ENCODE data around the gene CNOT1. TPM values are rescaled to one million over a fixed set of nuclear protein-coding genes. Genes with fewer than 3 reads are reported as not detected.

The CNOT1 gene
- polyA plus RNA-seq, 1 donor from 2014 or later = 66.2 TPM

DNA sequence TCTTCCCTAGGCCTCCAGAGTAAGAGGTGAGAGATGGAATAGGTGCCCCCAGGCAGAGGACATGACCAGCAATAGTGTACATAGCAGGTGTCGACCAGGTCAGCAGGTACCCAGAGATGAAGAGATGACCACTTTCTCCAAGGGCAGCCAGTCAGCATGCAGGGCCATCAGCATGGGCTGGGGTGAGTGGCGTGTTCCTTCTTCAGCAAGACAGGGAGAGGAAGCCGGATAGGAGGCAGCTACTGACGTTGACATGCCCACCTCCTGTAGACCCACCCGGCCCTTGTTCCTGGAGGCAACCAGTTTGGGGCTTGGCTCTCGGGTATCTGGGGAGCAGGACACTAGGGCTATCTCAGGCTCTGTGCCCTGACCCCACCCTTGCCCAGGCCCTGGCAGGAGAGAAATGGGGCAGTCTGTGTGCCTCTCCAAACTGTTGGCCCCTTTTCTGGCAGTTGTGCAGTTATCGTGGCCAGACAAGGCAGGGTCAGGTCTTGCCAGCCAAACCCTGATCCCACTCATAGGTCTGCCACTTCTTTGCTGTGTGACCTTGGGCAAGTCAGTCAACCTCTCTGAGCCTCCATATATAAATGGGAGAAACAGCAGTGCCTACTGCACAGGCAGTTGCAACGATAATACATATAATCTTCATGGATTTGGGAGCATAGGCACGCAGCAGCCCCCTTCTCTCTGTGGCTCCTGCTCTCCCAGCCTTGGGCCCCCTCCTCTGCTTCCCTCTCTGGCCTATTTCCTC, 131.1 kb downstream of the CNOT1 start:
- peaks cover 25% of the 10 kb centered on the region for H3F3A ChIP-seq (ENCODE audit: insufficient read depth, low read length, poor library complexity, severe bottlenecking)
- H2AFZ ChIP-seq (ENCODE audit: low read depth, low read length) = no peak overlapping the region
- no peaks in the 10 kb centered on the region for H3K9me3 ChIP-seq (ENCODE audit: low read length)
- no peaks in the 10 kb centered on the region for H3K36me3 ChIP-seq (ENCODE audit: insufficient read depth, low read length)
- H3K27ac ChIP-seq (ENCODE audit: low read length) = peak overlapping the region; percentile 100
- TF ChIP-seq POLR2AphosphoS5 (IDR thresholded peaks at IDR 0.05) (no peak), EP300 (conservative IDR thresholded peaks at IDR 0.05; ENCODE audit: poor library complexity, severe bottlenecking) (no peak)
- TF ChIP-seq, protein P1, sequence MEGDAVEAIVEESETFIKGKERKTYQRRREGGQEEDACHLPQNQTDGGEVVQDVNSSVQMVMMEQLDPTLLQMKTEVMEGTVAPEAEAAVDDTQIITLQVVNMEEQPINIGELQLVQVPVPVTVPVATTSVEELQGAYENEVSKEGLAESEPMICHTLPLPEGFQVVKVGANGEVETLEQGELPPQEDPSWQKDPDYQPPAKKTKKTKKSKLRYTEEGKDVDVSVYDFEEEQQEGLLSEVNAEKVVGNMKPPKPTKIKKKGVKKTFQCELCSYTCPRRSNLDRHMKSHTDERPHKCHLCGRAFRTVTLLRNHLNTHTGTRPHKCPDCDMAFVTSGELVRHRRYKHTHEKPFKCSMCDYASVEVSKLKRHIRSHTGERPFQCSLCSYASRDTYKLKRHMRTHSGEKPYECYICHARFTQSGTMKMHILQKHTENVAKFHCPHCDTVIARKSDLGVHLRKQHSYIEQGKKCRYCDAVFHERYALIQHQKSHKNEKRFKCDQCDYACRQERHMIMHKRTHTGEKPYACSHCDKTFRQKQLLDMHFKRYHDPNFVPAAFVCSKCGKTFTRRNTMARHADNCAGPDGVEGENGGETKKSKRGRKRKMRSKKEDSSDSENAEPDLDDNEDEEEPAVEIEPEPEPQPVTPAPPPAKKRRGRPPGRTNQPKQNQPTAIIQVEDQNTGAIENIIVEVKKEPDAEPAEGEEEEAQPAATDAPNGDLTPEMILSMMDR (IDR thresholded peaks at IDR 0.05; ENCODE audit: poor library complexity, severe bottlenecking) = no peak
- no peaks in the 10 kb centered on the region for H3K27me3 ChIP-seq (ENCODE audit: insufficient read depth, low read depth, low read length)
- peak overlapping the region; percentile 90 for H3K9ac ChIP-seq (ENCODE audit: low read length)
- peaks cover 41% of the 10 kb centered on the region for H3K79me2 ChIP-seq (replicated peaks; ENCODE audit: insufficient read depth, low read length)
- no peak overlapping the region for H3K4me2 ChIP-seq (ENCODE audit: low read length)
- no peaks in the 10 kb centered on the region for H3K9me2 ChIP-seq (ENCODE audit: insufficient read depth, low read length)
- H4K20me1 ChIP-seq (ENCODE audit: insufficient read depth) = peaks cover 4% of the 10 kb centered on the region
- peak overlapping the region; percentile 76 for H3K4me3 ChIP-seq (ENCODE audit: low read length)

DNA sequence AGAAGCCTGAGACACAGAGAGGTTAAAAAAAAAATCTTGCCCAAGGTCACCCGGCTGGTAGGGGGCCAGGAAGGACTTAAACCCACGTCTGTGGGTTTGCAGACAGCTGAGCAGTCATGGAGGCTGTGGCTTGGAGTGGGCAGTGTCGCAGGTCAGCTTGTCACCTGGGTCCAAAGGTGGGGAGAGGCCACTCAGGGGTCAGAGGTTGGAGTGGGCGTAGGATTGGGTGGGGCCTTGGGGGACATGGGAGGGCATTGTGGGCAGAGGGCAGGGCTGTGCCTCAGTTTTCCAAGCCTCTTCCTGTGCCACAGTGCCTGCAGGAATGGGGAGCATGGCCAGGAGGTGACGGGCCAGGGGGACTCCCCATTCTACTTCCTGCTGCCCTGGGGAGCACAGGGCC, 131.7 kb downstream of the CNOT1 start:
- H3F3A ChIP-seq (ENCODE audit: insufficient read depth, low read length, poor library complexity, severe bottlenecking) = peaks cover 25% of the 10 kb centered on the region

More for the DNA sequence above, 131.7 kb downstream of the CNOT1 start:
- TF ChIP-seq TAF1 (IDR thresholded peaks at IDR 0.05; ENCODE audit: low read depth) (no peak), EP300 (conservative IDR thresholded peaks at IDR 0.05; ENCODE audit: poor library complexity, severe bottlenecking) (no peak), SMC3 (conservative IDR thresholded peaks at IDR 0.05; ENCODE audit: poor library complexity) (no peak), MXI1 (conservative IDR thresholded peaks at IDR 0.05; ENCODE audit: poor library complexity, severe bottlenecking) (no peak), POLR2AphosphoS5 (IDR thresholded peaks at IDR 0.05) (no peak), RAD21 (conservative IDR thresholded peaks at IDR 0.05) (no peak), EZH2 (IDR thresholded peaks at IDR 0.05; ENCODE audit: borderline replicate concordance, insufficient read depth, low read length, poor library complexity, severe bottlenecking) (no peak)
- TF ChIP-seq, protein P2, sequence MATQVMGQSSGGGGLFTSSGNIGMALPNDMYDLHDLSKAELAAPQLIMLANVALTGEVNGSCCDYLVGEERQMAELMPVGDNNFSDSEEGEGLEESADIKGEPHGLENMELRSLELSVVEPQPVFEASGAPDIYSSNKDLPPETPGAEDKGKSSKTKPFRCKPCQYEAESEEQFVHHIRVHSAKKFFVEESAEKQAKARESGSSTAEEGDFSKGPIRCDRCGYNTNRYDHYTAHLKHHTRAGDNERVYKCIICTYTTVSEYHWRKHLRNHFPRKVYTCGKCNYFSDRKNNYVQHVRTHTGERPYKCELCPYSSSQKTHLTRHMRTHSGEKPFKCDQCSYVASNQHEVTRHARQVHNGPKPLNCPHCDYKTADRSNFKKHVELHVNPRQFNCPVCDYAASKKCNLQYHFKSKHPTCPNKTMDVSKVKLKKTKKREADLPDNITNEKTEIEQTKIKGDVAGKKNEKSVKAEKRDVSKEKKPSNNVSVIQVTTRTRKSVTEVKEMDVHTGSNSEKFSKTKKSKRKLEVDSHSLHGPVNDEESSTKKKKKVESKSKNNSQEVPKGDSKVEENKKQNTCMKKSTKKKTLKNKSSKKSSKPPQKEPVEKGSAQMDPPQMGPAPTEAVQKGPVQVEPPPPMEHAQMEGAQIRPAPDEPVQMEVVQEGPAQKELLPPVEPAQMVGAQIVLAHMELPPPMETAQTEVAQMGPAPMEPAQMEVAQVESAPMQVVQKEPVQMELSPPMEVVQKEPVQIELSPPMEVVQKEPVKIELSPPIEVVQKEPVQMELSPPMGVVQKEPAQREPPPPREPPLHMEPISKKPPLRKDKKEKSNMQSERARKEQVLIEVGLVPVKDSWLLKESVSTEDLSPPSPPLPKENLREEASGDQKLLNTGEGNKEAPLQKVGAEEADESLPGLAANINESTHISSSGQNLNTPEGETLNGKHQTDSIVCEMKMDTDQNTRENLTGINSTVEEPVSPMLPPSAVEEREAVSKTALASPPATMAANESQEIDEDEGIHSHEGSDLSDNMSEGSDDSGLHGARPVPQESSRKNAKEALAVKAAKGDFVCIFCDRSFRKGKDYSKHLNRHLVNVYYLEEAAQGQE (IDR thresholded peaks at IDR 0.05; ENCODE audit: borderline replicate concordance) = no peak
- TF ChIP-seq, protein P1 (IDR thresholded peaks at IDR 0.05; ENCODE audit: poor library complexity, severe bottlenecking) = no peak
- Histone ChIP-seq H3K4me2 (ENCODE audit: low read length) (no peak overlapping the region), H3K9me3 (ENCODE audit: low read length) (no peaks in the 10 kb centered on the region), H3K4me3 (ENCODE audit: low read length) (no peak overlapping the region), H3K9me2 (ENCODE audit: insufficient read depth, low read length) (no peaks in the 10 kb centered on the region), H4K20me1 (ENCODE audit: insufficient read depth) (peaks cover 4% of the 10 kb centered on the region), H3K79me2 (replicated peaks; ENCODE audit: insufficient read depth, low read length) (peaks cover 38% of the 10 kb centered on the region), H2AFZ (ENCODE audit: low read depth, low read length) (no peak overlapping the region), H3K27me3 (ENCODE audit: insufficient read depth, low read depth, low read length) (no peaks in the 10 kb centered on the region), H3K36me3 (ENCODE audit: insufficient read depth, low read length) (no peaks in the 10 kb centered on the region), H3K9ac (ENCODE audit: low read length) (peak overlapping the region; percentile 90), H3K27ac (ENCODE audit: low read length) (peak overlapping the region; percentile 100)
